Measurements from ENCODE around the gene DLGAP5.

DLGAP5 gene

GRCh38 chr14:55126932-55127459 is 64.4 kb downstream of the DLGAP5 start:
- Histone ChIP-seq H3K9me3 (no peaks in the 10 kb centered on the region), H3K4me1 (peaks cover 14% of the 10 kb centered on the region), H3K36me3 (no peaks in the 10 kb centered on the region), H3K27me3 (peaks cover 9% of the 10 kb centered on the region), H3K4me3 (ENCODE audit: low read depth, low read length) (no peak overlapping the region)
- no peak for DNase-seq
- TF ChIP-seq CTCF (IDR thresholded peaks at IDR 0.05; ENCODE audit: low read depth, low read length) = no peak

GRCh38 chr14:55126034-55126433 is 65.4 kb downstream of the DLGAP5 start:
- Histone ChIP-seq H3K27me3 (peaks cover 9% of the 10 kb centered on the region), H3K9me3 (no peaks in the 10 kb centered on the region), H3K4me1 (peaks cover 15% of the 10 kb centered on the region), H3K36me3 (no peaks in the 10 kb centered on the region), H3K4me3 (ENCODE audit: low read depth, low read length) (no peak overlapping the region)
- no peak for DNase-seq
- no peak for TF ChIP-seq CTCF (IDR thresholded peaks at IDR 0.05; ENCODE audit: low read depth, low read length)

- Histone ChIP-seq H3K4me3 (ENCODE audit: low read depth, low read length) (no peak overlapping the region), H3K4me1 (peaks cover 15% of the 10 kb centered on the region), H3K36me3 (no peaks in the 10 kb centered on the region), H3K9me3 (no peaks in the 10 kb centered on the region), H3K27me3 (peaks cover 9% of the 10 kb centered on the region)
- TF ChIP-seq CTCF (IDR thresholded peaks at IDR 0.05; ENCODE audit: low read depth, low read length) = no peak
- no peak for DNase-seq
These were observed 66.0 kb downstream of the DLGAP5 start for GRCh38 chr14:55125403-55125802.

GRCh38 chr14:55124774-55125386 is 66.5 kb downstream of the DLGAP5 start:
- DNase-seq = no peak
- Histone ChIP-seq H3K4me3 (ENCODE audit: low read depth, low read length) (no peak overlapping the region), H3K4me1 (peaks cover 15% of the 10 kb centered on the region), H3K9me3 (no peaks in the 10 kb centered on the region), H3K27me3 (peaks cover 9% of the 10 kb centered on the region), H3K36me3 (no peaks in the 10 kb centered on the region)
- no peak for TF ChIP-seq CTCF (IDR thresholded peaks at IDR 0.05; ENCODE audit: low read depth, low read length)

- no peaks in the 10 kb centered on the region for H3K9me3 ChIP-seq
- no peaks in the 10 kb centered on the region for H3K36me3 ChIP-seq
- no peak overlapping the region for H3K4me3 ChIP-seq (ENCODE audit: low read depth, low read length)
- peaks cover 15% of the 10 kb centered on the region for H3K4me1 ChIP-seq
- no peak for DNase-seq
- peaks cover 3% of the 10 kb centered on the region for H3K27me3 ChIP-seq
- TF ChIP-seq CTCF (IDR thresholded peaks at IDR 0.05; ENCODE audit: low read depth, low read length) = no peak
These were observed 67.3 kb downstream of the DLGAP5 start for GRCh38 chr14:55123852-55124639.

GRCh38 chr14:55123101-55123500 is 68.3 kb downstream of the DLGAP5 start:
- Histone ChIP-seq H3K4me1 (peaks cover 17% of the 10 kb centered on the region), H3K4me3 (ENCODE audit: low read depth, low read length) (no peak overlapping the region), H3K36me3 (no peaks in the 10 kb centered on the region), H3K27me3 (no peaks in the 10 kb centered on the region), H3K9me3 (no peaks in the 10 kb centered on the region)
- no peak for TF ChIP-seq CTCF (IDR thresholded peaks at IDR 0.05; ENCODE audit: low read depth, low read length)
- no peak for DNase-seq
